ENCODE data around the gene AP1S1.

AP1S1 gene

GRCh38 chr7:101156866-101157589 lies 2.8 kb downstream of the AP1S1 start:
- DNase-seq (ENCODE audit: low read depth in 2 of 2) = no peak

GRCh38 chr7:101159696-101160674 lies 5.7 kb downstream of the AP1S1 start:
- DNase-seq (ENCODE audit: low read depth in 2 of 2) = no peak

DNA sequence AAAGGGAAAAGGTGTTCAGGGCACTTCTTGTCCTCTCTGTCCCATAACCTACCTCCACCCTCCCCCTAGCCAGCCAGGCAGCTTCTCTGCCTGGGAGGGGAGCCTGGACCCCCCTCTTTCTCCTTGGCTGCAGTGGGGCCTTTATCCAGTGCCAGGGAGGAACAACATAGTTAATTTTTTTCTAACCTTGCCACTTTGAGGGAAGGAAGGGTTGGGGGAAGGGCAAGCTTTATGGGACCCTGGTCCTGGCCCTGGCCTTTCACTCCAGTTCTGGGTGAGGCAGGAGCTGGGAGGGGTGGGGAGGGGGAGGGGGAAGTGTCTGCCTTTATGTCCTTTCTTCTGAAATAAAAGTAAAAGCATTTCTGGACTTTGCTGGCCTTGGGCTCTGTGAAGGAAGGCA lies 6.6 kb downstream of the AP1S1 start:
- no peak for DNase-seq (ENCODE audit: low read depth in 2 of 2)

- DNase-seq (ENCODE audit: low read depth in 2 of 2) = no peak
Measured at GRCh38 chr7:101161692-101162471, 7.6 kb downstream of the AP1S1 start.

GRCh38 chr7:101162551-101163278 lies 8.4 kb downstream of the AP1S1 start:
- DNase-seq (ENCODE audit: low read depth in 2 of 2) = no peak

DNA sequence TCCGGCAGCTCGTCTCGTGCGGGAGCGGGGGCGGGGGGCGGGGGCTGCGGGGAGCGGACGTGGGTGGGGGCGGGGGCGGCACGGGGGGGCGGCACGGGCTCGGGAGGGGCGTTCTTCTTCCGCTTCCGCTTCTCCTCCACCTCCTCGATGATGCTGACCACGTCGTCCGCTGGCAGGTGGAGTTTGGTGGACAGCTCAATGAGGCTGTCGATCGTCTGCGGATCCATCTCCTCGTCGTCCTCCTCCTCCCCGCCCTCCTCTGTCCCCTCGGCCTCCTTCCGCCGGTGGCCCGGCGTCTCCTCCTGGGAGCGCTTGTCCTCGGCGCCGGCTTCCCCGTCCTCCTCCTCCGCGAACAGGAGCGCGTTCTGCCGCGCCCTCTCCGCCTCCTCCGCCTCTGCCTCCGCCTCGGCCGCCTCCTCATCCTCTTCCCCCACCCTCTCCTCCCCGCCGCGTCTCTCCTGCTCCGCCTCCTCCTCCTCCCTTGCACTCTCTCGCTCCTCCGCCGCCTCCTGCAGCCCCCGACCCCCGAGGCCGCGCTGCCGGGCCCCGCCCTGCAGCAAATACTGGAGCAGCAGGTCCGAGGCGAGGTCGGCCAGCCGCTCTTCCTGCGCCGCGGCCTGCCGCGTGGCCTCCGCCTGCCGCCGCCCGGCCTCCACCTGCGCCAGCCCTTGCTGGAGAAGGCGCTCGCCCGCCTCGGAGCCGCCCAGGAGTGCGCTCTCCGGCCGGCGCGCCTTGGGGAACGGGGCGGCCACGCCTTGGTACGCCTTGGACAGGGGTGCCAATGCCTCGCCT lies 9.2 kb downstream of the AP1S1 start:
- no peak for DNase-seq (ENCODE audit: low read depth in 2 of 2)

DNA sequence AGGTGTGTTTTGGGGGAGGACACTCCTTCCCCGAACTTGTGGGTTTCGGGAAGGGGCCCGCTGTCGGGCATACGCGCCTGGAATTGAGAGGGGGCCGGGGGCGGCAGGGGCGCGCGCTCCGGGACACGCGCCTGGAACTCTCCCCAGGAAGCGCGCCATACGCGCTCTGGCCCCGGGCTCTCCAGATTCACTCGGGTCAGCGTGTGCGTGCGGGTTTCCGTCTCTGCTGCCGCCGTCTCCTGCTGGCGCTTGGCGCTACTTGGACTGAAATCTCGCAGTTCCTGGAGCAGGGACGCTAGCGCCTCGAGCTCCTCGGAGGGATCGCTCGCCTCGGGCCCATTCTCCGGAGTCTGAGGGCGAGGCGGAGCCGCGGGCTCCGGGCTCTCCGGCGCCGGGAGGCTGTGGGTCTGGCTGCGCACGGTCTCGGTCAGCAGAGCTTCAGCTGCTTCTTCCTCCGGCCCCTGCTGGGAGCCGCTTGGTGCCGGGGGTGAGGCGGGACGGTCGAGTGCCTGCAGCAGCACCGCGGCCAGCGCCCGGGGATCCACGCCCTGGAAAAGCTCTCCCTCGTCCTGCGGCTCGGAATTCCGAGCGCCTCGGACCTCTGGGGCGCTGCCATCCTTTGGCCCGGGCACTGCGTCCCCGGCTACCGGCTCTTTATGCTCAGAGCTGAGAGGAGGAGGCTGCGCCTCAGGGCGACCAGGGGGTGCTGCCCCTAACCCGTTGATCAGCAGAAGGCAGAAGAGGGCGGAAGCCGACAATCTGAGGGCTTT lies 10.0 kb downstream of the AP1S1 start:
- DNase-seq (ENCODE audit: low read depth in 2 of 2) = no peak

DNA sequence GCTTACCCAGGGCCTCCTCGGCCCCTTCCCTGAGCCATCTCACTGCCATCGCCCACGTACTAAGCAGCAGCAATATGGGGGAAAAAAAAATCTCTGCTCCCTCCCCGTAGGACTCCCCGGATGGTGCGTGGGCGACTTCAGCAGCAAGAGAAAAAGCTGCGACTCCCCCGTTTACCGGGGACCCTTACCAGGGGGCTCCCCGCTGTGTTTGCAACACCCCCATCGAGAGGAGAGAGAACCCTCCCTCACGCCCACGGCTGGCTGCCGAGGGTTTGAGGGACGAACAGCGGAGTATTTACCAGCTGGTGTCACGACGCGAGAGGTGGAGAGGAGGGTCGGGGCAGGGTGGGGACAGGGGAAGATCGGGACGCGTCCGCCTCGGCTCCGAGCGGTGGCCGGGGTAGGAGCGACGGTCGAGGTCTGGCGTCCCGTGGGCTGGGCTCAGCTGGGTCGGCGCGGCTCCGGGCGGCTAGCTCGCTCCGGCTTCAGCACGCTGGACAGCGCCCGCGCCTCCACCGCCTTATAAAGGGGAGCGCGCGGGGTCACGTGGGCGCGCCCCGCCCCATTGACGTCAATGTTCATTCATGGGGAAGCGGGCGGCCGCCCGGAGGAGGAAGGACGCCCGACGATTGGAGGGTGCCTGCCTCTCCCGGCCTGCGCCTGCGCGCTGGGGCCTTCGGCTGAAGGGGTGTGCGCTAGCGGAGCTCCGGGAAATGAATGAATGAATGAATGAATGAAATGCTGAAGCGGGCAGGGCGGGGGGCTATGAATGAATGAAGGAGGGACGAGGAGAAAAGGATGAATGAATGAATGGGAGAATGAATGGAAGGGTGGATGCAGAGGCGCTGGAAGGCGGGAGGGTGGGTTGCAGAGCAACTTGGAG lies 11.0 kb downstream of the AP1S1 start, which contains the start of gene VGF:
VGF (minus strand) TSS at position 495 of the 883 bp plus-strand sequence. CDS start 726 bp downstream, outside the sequence.
- DNase-seq (ENCODE audit: low read depth in 2 of 2) = peak; percentile 77 to 85

DNA sequence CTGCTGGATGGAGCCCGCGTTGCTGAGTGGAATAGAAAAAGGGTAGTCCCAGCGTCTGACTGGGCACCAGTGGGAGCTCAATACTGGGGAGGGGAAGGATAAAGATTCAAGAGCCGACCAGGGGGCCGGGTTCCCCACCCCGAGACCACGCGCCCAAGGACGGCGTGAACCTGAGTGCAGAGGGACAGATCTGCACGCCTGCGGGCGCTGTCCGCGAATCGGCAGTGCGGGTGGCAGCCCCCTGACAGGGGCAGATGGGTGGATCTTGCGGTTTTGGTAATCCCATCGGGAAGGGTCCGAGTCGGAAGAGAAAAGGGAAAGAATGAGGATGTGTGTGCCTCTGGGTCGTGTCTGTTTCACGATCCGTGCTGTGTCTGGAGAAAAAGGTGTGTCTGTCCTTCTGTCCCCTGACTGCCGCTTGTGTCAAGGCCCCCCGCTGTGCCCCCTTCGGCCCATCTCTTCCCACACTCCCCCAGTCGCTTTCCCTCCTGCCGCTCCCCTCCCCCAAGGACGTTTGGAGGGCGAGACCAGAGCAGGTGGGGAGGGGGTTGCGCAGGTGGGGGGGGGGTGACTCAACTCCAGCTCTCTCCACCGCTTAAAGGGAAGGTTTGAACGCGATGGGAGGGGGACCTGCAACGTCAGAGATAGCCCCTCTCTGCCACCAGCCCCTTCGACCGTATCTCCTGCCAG lies 11.8 kb downstream of the AP1S1 start:
- DNase-seq (ENCODE audit: low read depth in 2 of 2) = no peak

DNA sequence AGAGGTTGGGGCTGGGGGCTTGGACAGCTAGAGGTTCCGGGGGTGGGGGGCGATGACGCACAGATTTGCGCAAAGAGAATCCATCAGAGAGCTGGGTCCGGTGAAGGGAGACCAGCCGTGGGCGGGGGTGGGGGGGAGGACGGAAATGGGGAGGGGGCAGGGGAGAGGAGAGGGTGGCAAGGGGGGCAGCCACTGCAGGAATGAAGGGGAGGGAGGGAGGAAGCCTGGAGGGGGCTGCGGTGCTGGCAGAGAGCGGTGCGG lies 12.3 kb downstream of the AP1S1 start:
- no peak for DNase-seq (ENCODE audit: low read depth in 2 of 2)

- DNase-seq (ENCODE audit: low read depth in 2 of 2) = no peak
Measured at GRCh38 chr7:101166909-101167644, 12.8 kb downstream of the AP1S1 start.

DNA sequence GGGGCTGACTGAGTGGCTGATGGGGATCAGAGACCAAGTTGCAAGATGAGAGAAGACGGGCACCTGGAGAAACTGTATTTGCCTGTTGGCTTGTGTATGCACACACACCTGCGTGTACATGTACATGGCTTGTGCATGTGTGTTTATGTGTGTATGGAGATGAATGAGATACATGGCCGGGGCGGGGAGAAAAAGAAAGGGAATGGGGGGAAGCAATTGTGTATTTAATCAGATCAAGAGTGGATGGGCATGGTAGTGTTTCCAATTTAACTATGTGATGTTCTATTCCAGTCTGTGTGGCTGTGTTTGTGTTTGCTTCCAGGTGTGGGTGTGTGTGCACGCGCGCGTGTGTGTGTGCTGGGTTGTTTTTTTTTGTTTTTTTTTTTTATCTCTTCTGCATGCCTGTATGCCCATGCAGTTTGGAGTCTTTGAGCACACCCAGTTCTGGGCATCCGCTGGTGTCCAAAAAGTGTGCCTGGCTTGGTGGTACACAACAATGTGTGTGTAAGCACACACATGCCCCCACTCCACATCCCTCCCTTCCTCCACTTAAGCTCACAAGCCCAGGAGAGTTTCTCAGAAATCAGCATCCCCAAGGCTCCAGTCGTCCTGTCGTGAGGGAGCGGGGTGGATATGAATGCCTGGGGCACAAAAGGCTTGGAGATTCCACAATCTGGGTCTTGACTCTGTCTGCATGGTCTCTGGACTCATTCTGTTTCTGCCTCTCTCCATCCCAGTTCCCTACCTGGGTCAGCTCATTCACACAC lies 13.6 kb downstream of the AP1S1 start:
- no peak for DNase-seq (ENCODE audit: low read depth in 2 of 2)

- no peak for DNase-seq (ENCODE audit: low read depth in 2 of 2)
Measured at GRCh38 chr7:101168412-101169049, 14.3 kb downstream of the AP1S1 start.

DNA sequence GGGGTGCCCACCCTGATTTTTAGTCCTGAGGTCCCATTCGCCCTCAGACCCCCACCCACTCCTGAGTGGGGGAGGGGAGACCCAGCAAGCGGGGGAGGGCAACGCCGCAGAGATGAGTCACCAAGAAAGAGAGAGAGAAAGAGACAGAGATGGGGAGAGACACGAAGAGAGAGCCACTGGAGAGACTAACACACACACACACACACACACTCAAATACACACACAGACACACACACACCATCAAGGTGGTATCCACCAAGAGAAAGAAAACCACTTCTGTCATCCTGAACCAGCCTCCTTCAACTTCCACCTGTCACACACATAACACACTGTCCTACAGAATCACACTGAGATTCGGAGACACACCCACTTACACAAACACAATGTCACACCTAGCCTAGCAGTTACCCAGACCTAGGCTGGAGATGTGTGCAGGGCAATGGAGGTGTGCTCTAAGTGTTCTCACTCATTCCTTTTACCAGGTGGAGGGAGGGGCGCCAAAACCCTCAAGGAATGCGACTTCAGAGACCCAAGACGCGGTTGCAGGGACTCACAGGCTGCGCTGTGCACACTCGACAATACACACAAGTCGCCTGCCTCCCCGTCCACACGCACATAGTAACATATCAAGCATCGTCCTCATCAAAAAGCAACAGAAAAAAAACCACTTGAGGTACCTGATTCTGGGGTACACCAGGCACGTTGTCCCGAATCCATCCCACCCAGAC lies 15.0 kb downstream of the AP1S1 start:
- DNase-seq (ENCODE audit: low read depth in 2 of 2) = no peak

- DNase-seq (ENCODE audit: low read depth in 2 of 2) = peak; percentile 74 to 75
Measured at GRCh38 chr7:101169838-101170551, 15.7 kb downstream of the AP1S1 start.
